A549 (cell line): ENCODE data around the gene TBX21.

Experiments used
- EHMT2 ChIP-seq: fragments of 200-600 bp; sonication (generic); IDR thresholded peaks from 2 replicates; pipeline ENCODE4 v1.6.1; 2016; ENCODE audit warnings: antibody characterized with exemption, low read depth, mild to moderate bottlenecking, moderate library complexity
- HDAC2 ChIP-seq: fragments of 200-600 bp; sonication (generic); IDR thresholded peaks from 2 replicates; pipeline ENCODE4 v1.6.1; 2016
- JUN ChIP-seq, 2 experiments: fragments of >200 bp; sonication (Bioruptor Twin); formaldehyde crosslinking; IDR thresholded peaks; 2 replicates in 1 of 2; 3 replicates in 1 of 2; pipeline ENCODE4 v1.6.1; 2016 to 2017
- JUNB ChIP-seq: fragments of >200 bp; sonication (Bioruptor Twin); formaldehyde crosslinking; IDR thresholded peaks from 2 replicates; pipeline ENCODE4 v1.6.1; 2016
- MAFK ChIP-seq: fragments of 450-650 bp; IDR thresholded peaks from 2 replicates; pipeline ENCODE4 v1.6.1; 2014; ENCODE audit not compliant: partially characterized antibody
- NR3C1 ChIP-seq: fragments of >200 bp; sonication (Bioruptor Twin); formaldehyde crosslinking; IDR thresholded peaks from 3 replicates; pipeline ENCODE4 v1.6.1; 2017
- POLR2A ChIP-seq: IDR thresholded peaks from 2 replicates; pipeline ENCODE4 v1.6.1; 2012; ENCODE audit warnings: mild to moderate bottlenecking, low read length
- TF ChIP-seq, protein P1 (sequence below): fragments of >200 bp; sonication (Bioruptor Twin); formaldehyde crosslinking; IDR thresholded peaks from 3 replicates; pipeline ENCODE4 v1.5.1; 2016
- TF ChIP-seq, protein P2 (sequence below): IDR thresholded peaks from 2 replicates; pipeline ENCODE4 v1.6.1; 2012
- TF ChIP-seq, protein P3 (sequence below): fragments of 150-350 bp; IDR thresholded peaks from 2 replicates; pipeline ENCODE4 v1.6.1; 2014; ENCODE audit warnings: low read depth, mild to moderate bottlenecking, low read length

DNA sequence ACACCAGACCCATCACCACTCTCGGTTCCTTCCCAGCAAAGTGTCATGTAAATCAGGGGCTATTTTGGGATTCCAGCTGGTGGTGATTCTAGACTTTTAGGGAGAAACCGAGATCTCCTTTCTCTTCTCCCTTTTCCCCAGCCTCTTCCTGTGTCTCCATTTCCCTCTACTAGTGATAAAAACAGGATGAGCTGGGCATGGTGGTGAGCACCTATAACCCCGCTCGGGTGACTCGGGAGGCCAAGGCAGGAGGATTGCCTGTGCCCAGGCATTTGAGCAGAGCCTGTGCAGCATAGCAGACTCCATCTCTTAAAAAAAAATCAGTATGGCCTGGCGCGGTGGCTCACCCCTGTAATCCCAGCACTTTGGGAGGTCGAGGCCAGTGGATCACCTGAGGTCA, 6.1 kb downstream of the TBX21 start:
- no peak for TF ChIP-seq EHMT2
- TF ChIP-seq, protein P1, sequence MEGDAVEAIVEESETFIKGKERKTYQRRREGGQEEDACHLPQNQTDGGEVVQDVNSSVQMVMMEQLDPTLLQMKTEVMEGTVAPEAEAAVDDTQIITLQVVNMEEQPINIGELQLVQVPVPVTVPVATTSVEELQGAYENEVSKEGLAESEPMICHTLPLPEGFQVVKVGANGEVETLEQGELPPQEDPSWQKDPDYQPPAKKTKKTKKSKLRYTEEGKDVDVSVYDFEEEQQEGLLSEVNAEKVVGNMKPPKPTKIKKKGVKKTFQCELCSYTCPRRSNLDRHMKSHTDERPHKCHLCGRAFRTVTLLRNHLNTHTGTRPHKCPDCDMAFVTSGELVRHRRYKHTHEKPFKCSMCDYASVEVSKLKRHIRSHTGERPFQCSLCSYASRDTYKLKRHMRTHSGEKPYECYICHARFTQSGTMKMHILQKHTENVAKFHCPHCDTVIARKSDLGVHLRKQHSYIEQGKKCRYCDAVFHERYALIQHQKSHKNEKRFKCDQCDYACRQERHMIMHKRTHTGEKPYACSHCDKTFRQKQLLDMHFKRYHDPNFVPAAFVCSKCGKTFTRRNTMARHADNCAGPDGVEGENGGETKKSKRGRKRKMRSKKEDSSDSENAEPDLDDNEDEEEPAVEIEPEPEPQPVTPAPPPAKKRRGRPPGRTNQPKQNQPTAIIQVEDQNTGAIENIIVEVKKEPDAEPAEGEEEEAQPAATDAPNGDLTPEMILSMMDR = no peak
- no peak for TF ChIP-seq MAFK
- no peak for TF ChIP-seq HDAC2
- no peak for TF ChIP-seq POLR2A
- TF ChIP-seq, protein P2, sequence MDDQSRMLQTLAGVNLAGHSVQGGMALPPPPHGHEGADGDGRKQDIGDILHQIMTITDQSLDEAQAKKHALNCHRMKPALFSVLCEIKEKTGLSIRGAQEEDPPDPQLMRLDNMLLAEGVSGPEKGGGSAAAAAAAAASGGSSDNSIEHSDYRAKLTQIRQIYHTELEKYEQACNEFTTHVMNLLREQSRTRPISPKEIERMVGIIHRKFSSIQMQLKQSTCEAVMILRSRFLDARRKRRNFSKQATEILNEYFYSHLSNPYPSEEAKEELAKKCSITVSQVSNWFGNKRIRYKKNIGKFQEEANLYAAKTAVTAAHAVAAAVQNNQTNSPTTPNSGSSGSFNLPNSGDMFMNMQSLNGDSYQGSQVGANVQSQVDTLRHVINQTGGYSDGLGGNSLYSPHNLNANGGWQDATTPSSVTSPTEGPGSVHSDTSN = no peak
- TF ChIP-seq NR3C1 = no peak
- TF ChIP-seq JUNB = no peak
- TF ChIP-seq, protein P3, sequence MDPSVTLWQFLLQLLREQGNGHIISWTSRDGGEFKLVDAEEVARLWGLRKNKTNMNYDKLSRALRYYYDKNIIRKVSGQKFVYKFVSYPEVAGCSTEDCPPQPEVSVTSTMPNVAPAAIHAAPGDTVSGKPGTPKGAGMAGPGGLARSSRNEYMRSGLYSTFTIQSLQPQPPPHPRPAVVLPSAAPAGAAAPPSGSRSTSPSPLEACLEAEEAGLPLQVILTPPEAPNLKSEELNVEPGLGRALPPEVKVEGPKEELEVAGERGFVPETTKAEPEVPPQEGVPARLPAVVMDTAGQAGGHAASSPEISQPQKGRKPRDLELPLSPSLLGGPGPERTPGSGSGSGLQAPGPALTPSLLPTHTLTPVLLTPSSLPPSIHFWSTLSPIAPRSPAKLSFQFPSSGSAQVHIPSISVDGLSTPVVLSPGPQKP = no peak
- TF ChIP-seq JUN (IDR thresholded peaks at IDR 0.05) = no peak
